GM18858 (cell line): ENCODE measurements around the gene RAPGEF6.
"Not testable (repeated sequence)": the region's sequence is repeated elsewhere in the genome, so short reads cannot be mapped to it uniquely, and the experiment has no call there.

Experiments used
- ATAC-seq: cut with Tn5 transposase; IDR thresholded peaks from one replicate; pipeline ENCODE4 v1.9.1; 2021; ENCODE audit not compliant: unreplicated experiment

The RAPGEF6 gene

DNA sequence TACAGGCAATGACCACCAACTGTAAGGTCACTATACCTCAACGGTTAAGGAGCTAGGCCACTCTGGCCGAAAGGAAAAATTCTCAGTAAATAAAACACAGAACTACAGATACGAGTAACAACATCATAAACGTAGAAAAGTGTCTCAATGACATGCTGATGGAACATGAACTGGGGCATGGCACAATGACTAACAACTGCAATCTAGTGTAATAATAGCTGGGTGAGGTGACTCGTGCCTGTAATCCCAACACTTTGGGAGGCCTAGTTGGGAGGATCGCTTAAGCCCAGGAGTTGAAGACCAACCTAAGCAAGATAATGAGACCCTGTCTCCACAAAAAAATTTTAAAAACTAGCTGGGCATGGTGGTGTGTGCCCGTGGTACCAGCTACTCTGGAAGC is 9.8 kb upstream of the RAPGEF6 start:
- ATAC-seq, result no peak

DNA sequence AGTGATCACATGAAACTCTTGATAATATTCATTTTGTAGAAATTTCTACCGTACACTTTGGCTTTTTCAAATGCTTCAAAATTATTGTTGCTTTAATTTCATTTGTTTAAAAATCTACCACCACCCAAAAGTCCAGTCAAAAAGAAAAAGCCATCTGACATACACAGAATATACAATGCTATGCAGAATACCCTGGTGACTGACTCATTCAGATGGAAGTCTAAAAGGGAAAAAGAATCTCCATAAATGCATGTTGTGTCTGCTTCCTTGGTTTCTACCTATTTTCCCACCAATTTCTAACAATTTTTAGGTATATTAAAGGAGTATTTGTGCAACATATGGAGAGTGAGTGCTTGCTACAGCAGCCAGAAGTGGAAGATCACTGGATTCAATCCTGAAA is 9.3 kb upstream of the RAPGEF6 start:
- no peak for ATAC-seq

DNA sequence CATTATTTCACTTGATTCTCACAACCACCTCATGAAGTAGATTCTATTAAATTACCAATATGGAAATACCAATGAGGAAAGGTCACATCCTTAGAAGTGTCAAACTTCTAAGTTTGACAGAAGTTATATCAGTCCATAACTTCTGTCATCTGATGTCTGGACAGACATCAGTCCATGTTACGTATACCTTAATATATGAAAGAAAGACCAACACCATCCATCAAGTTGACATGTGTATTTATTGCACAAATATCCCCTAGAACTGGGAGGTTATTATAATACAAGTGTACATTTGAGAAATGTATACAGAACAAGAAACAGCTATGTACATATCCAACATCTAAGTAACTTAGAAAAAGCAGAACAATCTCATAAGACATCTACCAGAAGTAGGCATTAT is 6.5 kb upstream of the RAPGEF6 start:
- ATAC-seq, result no peak

DNA sequence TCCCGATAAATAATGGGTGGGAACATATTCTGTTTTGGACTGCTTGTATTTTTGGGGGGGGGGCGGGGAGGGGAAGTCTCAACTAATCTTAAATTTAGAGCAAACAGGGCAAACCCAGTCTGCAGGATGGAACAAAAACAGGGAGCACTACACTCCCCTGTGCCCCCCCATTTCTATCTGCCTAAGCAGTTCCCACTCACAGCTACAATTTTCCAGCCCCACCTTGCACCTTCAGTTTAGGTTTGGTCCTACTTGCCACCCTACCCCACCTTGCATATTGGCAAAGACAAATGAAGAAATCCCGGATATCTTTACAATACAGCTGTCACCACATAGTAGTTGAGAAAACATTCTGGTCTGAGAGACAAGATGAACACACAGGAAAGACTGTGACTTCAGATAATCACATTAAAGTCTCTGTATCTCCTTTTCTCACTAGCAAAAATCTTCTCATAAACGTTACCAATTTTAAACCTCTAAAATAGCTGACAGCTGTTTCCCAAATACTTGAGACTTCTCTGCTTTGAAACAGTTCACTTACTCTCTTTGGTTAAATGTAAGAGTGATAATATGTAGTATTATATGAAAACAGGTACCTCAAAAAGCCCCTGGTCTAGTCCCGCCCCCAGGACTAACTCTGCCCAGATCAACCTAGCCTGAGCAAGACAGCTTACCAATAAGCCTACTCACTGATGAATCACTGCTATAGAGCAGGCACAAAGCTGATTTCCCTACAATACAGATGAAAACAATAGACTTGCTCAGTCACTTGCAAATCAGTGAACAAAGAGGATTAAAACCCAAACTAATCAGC is 5.2 kb upstream of the RAPGEF6 start:
- ATAC-seq, result peak; percentile 48

DNA sequence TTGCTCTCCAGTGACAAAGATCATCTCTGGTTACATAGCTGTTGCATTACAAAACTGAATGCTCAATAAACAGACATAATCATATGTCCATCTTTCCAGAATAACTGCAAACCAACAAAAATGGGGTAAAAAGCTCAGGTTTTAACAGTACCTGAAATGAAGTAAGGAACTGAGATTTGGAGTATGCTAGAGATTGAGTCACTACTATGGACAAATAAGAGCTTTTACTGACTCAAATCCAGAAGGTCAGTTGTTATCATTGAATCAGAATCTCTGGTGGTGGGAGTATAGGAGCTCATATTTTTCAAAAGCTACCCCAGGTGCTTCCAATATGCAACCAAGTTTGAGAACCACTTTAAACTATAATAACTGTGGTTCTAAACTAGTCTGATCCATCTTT is 4.1 kb upstream of the RAPGEF6 start:
- no peak for ATAC-seq

DNA sequence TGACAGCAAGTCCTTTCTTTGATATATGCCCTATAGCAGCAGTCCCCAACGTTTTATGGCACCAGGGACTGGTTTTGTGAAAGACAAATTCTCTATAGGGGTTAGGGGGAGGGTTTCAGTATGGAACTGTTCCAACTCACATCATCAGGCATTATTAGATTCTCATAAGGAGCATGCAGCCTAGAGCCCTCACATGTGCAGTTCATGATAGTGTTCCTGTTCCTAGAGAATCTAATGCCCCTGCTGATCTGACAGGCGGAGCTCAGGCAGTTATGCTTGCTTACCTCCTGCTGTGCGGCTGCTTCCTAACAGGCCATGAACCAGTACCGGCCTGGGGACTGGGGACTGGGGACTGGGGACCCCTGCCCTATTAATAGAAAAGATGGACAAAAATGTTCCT is 2.7 kb upstream of the RAPGEF6 start:
- ATAC-seq, result no peak

DNA sequence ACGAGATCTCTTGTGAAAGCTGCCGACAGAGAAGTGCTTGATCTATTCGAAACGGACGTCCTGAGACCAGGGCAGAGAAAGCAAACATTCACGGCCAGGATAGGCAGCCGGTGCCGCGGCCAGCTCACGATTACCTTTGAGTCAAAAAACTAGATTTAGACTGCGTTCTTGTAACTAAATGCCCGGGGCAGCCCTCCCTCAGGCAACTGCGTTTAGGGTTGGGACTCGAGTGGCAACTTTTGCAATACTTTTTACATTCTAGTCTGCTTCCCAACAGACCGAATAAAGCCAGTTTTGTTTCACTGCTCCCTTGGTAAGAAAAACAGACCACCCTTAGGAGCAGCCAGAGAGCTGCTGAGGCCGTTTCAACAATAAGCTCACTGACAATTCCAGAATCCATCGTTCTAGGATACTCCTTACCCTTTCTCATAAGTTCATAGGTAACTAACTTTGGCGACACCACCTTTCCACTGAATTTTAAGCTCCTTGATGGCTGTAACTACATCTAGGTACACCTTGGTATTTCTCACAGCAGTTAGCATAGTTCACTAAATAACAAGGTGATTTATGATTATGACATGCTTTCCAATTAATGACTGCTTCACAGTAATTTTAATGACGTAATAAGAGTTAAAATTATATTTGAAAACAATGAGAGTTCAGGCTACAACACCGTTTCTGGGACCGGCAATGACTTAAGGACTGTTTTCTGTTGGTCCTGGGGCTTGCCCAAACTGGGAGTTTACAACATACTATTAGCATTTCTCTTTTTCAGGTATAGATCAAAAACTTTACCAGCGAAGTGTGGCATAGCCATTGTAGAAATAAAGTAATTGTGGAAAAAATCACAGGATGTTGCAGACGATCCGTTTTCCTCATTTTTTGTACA is 899 bp upstream of the RAPGEF6 start:
- ATAC-seq, result no peak

DNA sequence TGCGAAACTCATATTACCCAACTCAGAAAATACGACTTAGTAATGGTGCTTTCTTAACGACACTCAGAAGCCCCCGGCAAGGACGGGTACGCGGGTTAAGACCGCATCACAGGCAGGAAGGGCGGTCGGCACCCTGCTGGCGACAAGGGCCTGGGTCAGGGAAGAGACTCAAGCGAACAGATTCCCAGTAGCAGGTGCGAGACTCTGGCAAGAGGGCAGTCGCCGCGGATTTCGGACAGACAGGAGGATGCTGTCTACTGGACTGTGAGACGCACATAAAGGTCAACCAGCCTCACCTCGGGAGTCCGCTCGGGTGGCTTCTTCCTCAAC is 398 bp downstream of the RAPGEF6 start:
- ATAC-seq, result peak; percentile 7

DNA sequence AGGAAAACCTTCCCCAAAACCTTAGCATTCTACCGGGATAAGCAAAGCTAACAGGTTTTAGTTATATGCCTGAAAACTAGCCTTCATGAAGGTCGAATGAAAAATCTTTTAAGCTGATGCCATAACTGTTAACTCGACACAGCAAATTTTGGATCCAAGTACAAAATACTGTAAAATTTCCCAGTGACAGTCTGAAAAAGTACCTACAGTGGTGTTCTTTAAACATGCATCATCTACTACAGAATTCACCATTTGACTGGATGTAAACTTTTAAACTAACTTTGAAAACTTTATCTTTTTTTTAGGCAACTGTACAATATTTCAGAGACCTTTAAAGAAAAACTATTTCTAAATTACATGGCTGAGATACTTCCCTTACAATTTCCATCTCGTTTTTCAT is 791 bp downstream of the RAPGEF6 start:
- no peak for ATAC-seq

DNA sequence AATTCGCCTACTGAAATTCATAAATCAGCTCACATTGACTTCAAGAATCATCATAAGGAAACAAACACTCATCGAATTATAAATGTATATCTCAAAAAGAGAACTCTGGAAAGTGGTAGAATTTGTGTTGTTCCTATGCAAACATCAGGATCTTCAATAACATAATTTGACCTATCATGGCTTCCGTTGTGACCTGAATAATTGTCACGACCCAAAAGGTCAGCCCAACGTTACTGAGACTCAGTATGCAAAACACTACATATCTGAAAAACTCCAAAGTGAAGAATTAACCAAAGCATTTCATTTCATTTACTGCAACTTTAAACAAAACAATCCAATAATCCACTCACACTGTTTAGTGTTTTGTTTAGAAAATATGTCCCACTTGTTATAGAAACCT is 1.2 kb downstream of the RAPGEF6 start:
- no peak for ATAC-seq

DNA sequence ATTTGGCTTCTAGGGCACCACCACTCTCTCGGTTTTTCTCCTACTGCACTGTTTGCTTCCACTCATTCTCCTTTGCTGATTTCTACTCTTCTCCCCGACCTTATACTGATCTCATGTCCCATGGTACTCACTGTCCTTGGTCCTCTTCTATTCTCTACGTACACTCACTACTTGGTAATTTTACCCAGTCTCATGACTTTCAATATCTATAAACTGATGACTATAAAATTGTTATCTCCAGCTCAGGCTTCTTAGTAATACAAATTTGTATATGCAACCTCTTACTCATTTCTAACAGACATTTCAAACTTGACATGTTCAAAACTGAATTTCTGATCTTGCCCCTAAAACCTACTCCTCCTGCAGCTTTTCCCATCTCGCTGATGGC is 4.1 kb downstream of the RAPGEF6 start:
- no peak for ATAC-seq

DNA sequence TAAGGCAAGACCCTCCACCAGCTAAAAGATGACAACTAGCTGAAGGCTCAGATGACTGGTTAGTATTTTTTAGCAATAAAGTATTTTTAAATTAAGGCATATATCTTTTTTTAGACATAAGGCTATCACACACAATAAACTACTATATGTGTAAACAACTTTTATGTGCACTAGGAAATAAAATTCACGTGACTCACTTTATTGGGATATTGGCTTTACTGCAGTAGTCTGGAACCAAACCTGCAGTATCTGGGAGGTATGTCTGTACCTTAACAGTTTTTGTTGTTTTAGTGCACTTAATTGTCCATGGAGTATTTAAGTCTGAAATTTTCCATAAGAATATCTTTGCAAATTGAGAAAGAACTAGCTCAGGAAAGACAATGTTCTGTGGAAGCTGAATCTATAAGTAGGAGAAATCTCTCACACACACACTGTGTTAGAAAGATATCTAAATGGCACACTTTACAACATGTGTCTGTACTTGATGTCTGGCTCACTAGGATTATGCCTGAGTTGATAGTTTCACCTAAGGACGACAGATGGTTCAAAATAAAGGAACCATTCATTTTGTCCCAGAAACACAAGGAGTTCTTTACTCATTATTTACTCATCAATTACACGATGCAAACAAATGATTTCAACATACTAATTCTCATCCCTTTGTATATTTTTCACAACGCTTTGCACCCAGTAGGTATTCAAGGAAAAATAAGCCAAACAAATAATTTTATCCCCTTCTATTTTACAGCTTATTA is 4.6 kb downstream of the RAPGEF6 start:
- no peak for ATAC-seq

DNA sequence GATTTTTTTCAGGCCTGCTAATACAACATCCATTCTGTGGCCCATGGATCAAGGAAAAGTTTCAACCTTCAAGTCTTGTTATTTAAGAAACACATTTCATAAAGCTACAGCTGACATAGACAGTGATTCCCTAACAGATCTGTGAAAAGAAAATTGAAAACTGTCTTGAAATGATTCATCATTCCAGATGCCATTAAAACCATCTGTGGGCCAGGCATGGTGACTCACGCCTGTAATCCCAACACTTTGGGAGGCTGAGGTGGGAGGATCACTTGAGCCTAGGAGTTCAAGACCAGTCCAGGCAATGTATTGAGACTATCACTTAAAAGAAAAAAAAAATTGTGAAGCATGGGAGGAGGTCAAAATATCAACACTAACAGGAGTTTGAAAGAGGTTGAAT is 6.0 kb downstream of the RAPGEF6 start:
- no peak for ATAC-seq

DNA sequence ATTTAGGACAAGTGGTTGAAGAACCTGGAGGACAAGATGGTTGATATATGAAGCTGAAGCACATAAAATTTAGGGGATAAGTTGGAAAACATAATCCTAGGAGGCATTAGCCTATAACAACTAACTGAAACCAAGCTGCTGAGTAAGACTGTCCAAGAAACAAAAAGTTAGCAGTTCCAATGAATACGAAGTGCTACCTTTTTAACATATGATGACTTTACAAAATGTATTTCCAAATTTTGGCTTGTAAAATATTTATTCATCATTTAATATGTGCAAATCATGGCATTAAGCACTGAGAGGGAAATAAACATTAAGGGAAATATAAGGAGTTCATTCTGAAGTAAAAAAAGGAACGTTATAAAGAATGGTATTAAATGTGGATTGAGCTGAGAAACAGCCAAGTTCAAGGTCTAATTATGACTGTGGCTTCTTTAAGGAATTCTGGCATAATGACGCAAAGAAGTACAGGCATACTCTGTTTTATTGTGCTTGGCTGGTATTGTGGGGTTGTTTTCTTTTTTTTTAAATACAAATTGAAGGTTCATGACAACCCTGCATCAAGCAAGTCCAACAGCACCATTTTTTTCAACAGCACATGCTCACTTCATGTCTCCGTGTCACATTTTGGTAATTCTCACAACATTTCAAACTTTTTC is 7.7 kb downstream of the RAPGEF6 start:
- ATAC-seq, result no peak

DNA sequence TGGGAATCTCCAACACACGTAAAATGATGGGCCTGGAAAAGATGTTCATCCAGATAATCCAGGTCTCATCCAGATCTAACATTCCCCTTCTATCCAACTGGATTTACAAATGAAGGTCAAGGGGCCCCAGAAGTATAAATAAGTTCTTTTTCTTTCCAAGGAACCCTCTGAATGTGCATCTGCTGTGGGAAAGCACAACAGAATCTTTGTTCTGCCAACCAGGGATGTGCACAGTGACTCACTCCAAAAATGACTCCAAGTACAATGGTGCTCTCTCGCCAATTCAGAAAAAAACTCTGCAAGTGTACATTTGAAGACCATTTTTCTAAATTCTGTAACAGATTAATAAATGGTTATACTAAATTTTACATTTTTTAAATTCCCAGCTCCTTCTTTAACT is 12.4 kb downstream of the RAPGEF6 start:
- ATAC-seq, result no peak

DNA sequence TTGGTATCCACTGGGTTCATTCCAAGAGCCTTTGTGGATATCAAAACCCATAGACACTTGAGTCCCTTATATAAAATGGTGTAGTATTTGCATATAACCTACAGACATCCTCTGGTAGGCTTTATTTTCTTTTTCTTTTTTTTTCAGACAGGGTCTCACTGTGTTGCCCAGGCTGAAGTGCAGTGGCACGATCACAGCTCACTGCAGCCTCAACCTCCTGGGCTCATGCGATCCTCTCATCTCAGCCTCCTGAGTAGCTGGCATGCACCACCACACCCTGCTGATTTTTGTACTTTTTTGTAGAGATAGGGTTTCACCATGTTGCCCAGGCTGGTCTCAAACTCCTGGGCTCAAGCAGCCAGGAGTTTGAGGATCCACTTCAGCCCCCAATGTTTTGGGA is 13.9 kb downstream of the RAPGEF6 start:
- not testable (repeated sequence) for ATAC-seq

DNA sequence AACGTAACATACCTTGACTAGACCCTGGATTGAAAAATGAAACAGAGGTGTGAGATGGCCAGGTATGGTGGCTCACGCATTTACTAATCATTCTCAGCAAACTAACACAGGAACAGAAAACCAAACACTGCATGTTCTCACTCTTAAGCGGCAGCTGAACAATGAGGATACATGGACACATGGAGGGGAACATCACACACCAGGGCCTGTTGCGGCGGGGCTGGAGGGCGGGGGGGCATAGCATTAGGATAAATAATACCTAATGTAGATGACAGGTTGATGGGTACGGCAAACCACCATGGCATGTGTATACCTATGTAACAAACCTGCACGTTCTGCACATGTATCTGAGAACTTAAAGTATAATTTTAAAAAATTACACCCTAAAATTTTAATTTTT is 15.9 kb downstream of the RAPGEF6 start:
- ATAC-seq, result no peak

DNA sequence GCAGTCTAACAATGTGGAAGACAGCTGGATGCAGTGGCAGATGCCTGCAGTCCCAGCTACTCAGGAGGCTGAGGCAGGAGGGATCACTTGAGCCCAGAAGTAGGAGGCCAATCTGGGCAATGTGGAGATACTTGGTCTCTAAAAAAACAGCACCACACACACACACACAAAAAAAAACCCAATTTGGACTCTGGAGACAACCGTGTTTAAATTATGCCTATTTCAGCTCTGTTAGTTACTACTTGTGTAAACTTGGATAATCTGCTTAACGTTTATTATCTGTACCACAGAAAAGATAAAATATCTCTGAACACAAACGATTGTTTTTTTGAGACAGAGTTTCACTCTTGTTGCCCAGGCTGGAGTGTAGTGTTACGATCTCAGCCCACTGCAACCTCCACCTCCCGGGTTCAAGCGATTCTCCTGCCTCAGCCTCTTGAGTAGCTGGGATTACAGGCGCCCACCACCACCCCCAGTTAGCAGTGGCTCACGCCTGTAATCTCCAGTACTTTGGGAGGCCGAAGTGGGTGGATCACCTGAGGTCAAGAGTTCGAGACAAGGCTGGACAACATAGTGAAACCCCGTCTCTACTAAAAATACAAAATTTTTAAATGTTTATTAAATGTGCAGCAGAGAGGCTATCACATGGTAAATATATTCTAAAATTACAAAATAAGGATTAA is 17.7 kb downstream of the RAPGEF6 start:
- ATAC-seq, result no peak

DNA sequence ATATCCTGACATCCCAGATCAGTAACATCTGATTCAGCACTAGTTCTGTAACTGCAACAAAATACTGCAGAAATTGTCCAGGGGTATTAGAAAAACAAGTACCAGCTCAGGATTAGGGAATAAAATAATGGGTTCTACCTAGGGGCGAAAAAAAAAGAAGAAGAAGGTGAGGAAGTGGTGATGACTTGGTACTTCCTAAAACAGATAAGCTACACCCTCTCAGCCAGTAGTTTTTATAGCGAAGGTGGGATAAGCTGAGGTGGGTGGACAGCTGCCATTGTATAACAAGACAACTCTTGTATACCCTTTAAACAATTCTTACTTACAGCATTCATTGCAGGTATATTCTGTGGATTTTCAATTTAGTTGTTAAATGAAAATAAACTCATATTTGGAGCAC is 19.1 kb downstream of the RAPGEF6 start:
- no peak for ATAC-seq

DNA sequence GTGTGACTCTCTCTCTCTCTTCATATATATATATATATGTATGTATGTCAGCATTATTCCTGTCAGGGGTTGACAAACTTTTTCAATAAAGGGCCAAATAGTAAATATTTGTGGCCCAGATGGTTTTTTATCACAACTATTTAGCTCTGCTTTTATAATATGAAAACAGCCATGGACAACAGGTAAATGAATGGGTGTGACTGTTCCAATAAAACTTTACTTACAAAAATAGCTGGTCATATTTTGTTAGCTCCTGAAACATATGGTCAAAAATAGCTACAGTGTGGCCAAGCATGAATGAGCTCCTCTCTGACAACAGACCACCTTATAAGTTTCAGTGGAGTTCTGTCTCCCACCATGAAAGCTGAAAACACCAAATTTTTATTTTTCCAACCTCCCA is 21.6 kb downstream of the RAPGEF6 start:
- no peak for ATAC-seq

DNA sequence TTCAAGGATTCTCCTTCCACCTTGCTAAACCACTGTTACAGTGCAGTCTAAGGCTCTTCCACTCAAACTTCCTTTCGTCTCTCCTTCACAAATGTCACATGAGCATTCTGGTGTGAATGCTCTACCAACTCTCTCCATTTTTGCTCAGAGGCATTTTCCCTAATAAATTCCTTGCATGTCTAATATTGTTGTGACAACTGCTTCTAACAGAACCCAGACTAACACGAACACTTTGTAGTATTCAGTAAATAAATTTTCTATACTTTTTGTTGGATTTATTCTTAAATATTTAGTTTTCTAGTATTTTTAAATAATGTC is 24.0 kb downstream of the RAPGEF6 start:
- no peak for ATAC-seq
